Measurements from ENCODE around the gene BLVRB. TPM values are rescaled to one million over a fixed set of nuclear protein-coding genes. Genes with fewer than 3 reads are reported as not detected.
"Not testable (repeated sequence)": the region's sequence is repeated elsewhere in the genome, so short reads cannot be mapped to it uniquely, and the experiment has no call there.

The BLVRB gene
- total RNA-seq, 2 experiments from 2014 or later, result 15.1 to 16.5 TPM

DNA sequence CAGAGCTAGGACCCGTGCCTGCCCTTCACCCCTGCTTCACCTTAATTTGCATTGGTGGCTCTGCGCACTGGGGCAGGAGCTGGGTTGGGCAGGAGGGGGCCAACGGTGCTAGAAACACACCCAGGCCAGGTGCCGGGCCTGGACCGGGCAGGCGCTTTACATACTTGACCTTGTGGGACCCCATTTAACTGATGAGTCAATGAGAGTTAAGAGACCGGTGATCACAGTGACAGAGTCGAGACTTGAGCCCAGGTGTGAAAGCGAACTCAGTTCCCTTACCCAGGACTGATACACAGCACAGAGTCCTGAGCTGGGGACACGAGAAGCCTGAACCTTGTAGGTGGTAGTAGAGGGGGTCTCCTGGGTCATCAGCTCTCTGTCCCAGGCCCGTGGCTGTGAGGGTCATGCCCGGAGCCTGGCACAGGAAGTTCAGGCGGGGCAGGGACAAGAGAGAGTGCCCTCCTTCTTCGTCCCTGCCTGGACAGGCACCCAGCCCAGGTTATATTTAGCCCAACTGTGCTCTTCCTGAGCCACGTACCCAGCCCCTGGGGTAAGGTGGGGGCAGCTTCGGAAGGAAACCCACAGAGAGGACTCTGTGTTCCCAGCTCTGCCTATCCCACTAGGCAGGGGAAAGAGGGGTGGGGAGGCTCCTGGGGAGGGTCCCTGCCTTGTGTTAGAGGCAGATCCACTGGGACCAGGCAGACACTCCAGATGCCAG is 54.3 kb downstream of the BLVRB start:
- Mint-ChIP-seq H3K9me3 (ENCODE audit: insufficient read depth) (no peaks in the 10 kb centered on the region), H3K36me3 (ENCODE audit: low read depth) (no peaks in the 10 kb centered on the region), H3K27me3 (ENCODE audit: low read depth) (no peaks in the 10 kb centered on the region), H3K27ac (no peak overlapping the region), H3K4me3 (no peak overlapping the region), H3K4me1 (ENCODE audit: low read depth) (peaks cover 34% of the 10 kb centered on the region)
- DNase-seq (no peak), ATAC-seq (no peak)
- ChIA-PET CTCF (interaction anchor here (2.3 kb wide), 1 partner anchor 10 kb away, joined by 9 read pairs; no protein-coding TSS in a partner anchor), POLR2A (interaction anchor here (1.1 kb wide), 1 partner anchor 15 kb away, joined by 5 read pairs; the partner anchor contains the start of gene SERTAD1)

- Mint-ChIP-seq H3K36me3 (ENCODE audit: low read depth) (no peaks in the 10 kb centered on the region), H3K4me1 (ENCODE audit: low read depth) (peaks cover 27% of the 10 kb centered on the region), H3K27me3 (ENCODE audit: low read depth) (no peaks in the 10 kb centered on the region), H3K27ac (no peak overlapping the region), H3K4me3 (no peak overlapping the region), H3K9me3 (ENCODE audit: insufficient read depth) (no peaks in the 10 kb centered on the region)
- ChIA-PET CTCF (interaction anchor here (1.2 kb wide), 1 partner anchor 105 kb away, joined by 3 read pairs; no protein-coding TSS in a partner anchor), POLR2A (interaction anchor here (2.5 kb wide), 1 partner anchor 10 kb away, joined by 14 read pairs; no protein-coding TSS in a partner anchor)
- ATAC-seq (no peak), DNase-seq (no peak)
Observed at GRCh38 chr19:40410030-40410389, 55.5 kb downstream of the BLVRB start.

- H3K9me3 Mint-ChIP-seq (ENCODE audit: insufficient read depth); DNase-seq; ATAC-seq; H3K27ac Mint-ChIP-seq; H3K36me3 Mint-ChIP-seq (ENCODE audit: low read depth); H3K27me3 Mint-ChIP-seq (ENCODE audit: low read depth); H3K4me3 Mint-ChIP-seq: not testable (repeated sequence)
- POLR2A ChIA-PET, result interaction anchor here (0.7 to 2.5 kb wide), 2 partner anchors 12 to 34 kb away, joined by 3 to 14 read pairs; no protein-coding TSS in a partner anchor
- H3K4me1 Mint-ChIP-seq (ENCODE audit: low read depth), result peaks cover 26% of the 10 kb centered on the region
- CTCF ChIA-PET, result interaction anchor here (1.3 kb wide), 1 partner anchor 12 kb away, joined by 8 read pairs; no protein-coding TSS in a partner anchor
Observed at GRCh38 chr19:40408598-40408925, 57.0 kb downstream of the BLVRB start.

DNA sequence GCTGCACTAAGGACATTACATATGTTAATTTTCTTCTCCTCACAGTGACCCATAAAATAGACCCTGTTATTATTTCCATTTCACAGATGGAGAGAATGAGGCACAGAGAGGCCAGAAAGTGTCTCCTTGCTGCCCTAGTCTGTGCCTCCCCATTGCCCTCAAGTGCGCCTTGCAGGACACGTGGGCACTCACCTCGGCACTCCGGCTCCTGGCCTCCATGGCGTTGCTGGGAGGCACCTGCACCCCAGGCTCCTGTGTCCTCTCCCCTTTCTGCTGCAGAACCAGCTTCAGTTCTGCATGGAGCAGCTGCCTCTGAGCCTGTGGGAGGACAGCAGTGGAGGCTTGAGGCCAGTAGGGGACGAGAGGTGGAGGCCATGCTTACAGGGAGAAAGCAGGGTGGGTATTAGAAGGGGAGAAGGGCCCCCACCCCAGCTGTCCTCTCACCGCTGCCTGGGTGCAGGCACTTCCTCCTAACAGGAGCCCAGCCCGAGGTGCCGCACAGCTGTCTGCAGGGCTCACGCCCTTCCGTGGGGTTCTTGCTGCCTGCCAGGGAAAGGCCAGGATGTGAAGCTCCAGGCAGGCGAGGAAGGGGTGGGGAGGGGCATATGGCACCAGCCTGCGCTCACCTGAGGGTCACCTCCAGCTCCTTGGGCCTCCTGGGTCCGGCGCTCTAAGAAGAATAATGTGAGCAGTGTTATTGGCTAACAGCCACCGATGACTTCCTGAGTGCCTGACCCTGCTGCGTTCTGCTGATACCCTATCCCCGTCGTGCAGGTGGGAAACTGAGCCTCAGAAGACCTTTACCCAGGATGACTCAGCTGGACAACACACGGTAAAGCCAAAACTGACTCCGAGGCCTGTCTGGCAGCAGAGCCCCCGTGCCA is 57.6 kb downstream of the BLVRB start:
- H3K27me3 Mint-ChIP-seq (ENCODE audit: low read depth), result no peaks in the 10 kb centered on the region
- peaks cover 25% of the 10 kb centered on the region for H3K4me1 Mint-ChIP-seq (ENCODE audit: low read depth)
- no peak for ATAC-seq
- no peaks in the 10 kb centered on the region for H3K36me3 Mint-ChIP-seq (ENCODE audit: low read depth)
- no peak overlapping the region for H3K27ac Mint-ChIP-seq
- H3K9me3 Mint-ChIP-seq (ENCODE audit: insufficient read depth), result no peaks in the 10 kb centered on the region
- ChIA-PET POLR2A (interaction anchor here (0.7 to 2.5 kb wide), 2 partner anchors 12 to 35 kb away, joined by 3 to 14 read pairs; no protein-coding TSS in a partner anchor), CTCF (interaction anchor here (1.3 kb wide), 1 partner anchor 13 kb away, joined by 8 read pairs; no protein-coding TSS in a partner anchor)
- DNase-seq, result no peak
- H3K4me3 Mint-ChIP-seq, result no peak overlapping the region

DNA sequence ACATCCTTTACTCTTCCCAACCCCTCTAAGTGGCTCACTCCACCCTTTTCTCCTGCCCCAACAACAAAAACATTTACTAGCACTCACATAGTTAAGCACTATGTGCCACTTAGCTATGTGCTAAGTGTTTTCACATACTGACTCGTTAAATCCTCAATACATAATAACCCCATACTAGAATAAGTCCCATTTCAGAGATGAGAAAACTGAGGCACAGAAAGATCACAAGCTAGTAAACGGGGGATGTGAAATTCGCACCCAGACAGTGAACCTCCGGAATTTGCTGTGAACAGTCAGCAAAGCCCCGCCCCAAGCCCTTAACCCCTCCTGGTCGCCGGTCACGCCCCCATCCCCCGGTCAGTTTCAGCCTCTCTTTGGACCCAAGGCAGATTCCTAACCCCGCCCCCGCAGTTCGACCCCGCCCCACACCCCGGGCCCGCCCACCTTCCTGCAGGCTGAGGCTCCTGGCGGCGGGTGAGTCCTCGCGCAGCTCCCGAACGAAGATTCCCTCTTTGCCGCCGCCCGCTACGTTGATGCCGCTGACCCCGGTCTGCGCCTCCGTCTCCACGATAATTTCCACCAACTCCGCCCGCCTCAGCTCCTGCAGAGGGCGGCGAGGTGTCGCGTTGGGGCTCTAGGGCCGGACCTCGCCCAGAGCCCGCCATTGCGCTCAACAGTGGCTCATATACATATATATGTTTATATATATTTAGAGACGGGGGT is 62.1 kb downstream of the BLVRB start:
- peaks cover 32% of the 10 kb centered on the region for H3K4me1 Mint-ChIP-seq (ENCODE audit: low read depth)
- peak overlapping the region; percentile 72 for H3K27ac Mint-ChIP-seq
- DNase-seq (peak; percentile 89), ATAC-seq (peak; percentile 78)
- POLR2A ChIA-PET, result interaction anchor here (0.6 to 1.6 kb wide), 2 partner anchors 17 to 39 kb away, joined by 5 read pairs; no protein-coding TSS in a partner anchor
- no peaks in the 10 kb centered on the region for H3K36me3 Mint-ChIP-seq (ENCODE audit: low read depth)
- H3K27me3 Mint-ChIP-seq (ENCODE audit: low read depth), result peaks cover 12% of the 10 kb centered on the region
- CTCF ChIA-PET, result interaction anchor here (1.1 to 2.5 kb wide), 4 partner anchors 13 to 98 kb away, joined by 3 to 12 read pairs (median 8); partner anchors contain the start of gene SERTAD1
- H3K4me3 Mint-ChIP-seq, result peak overlapping the region; percentile 87
- H3K9me3 Mint-ChIP-seq (ENCODE audit: insufficient read depth), result no peaks in the 10 kb centered on the region

DNA sequence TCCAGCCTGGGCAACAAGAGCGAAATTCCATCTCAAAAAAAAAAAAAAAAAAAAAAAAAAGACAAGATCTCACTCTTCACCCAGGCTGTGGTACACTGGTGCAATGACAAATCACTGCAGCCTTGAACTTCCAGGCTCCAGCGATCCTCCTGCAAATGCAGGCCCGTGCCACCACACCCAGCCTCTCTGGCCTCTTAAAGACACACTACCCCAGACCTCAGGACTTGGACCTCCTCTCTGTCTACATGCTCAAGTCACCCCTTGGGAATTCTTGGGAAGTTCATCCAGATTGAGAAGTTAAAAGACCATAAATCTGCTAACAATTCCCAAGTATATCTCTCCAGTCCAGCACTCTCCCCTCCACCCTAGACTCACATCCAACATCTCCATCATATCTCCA is 65.0 kb downstream of the BLVRB start:
- ChIA-PET CTCF (interaction anchor here (1.5 kb wide), 1 partner anchor 64 kb away, joined by 4 read pairs; no protein-coding TSS in a partner anchor), POLR2A (no interaction called here)

GRCh38 chr19:40398417-40399131 is 67.0 kb downstream of the BLVRB start:
- DNase-seq (peak; percentile 71), ATAC-seq (peak; percentile 63)
- Mint-ChIP-seq H3K4me1 (ENCODE audit: low read depth) (peaks cover 17% of the 10 kb centered on the region), H3K36me3 (ENCODE audit: low read depth) (no peaks in the 10 kb centered on the region), H3K9me3 (ENCODE audit: insufficient read depth) (no peaks in the 10 kb centered on the region), H3K27ac (no peak overlapping the region), H3K4me3 (no peak overlapping the region), H3K27me3 (ENCODE audit: low read depth) (peaks cover 12% of the 10 kb centered on the region)
- ChIA-PET CTCF (no interaction called here), POLR2A (no interaction called here)

More for the DNA sequence above, 65.0 kb downstream of the BLVRB start:
- Mint-ChIP-seq H3K4me3 (no peak overlapping the region), H3K9me3 (ENCODE audit: insufficient read depth) (no peaks in the 10 kb centered on the region), H3K36me3 (ENCODE audit: low read depth) (no peaks in the 10 kb centered on the region), H3K27me3 (ENCODE audit: low read depth) (peaks cover 12% of the 10 kb centered on the region), H3K27ac (no peak overlapping the region), H3K4me1 (ENCODE audit: low read depth) (peaks cover 26% of the 10 kb centered on the region)
- no peak for ATAC-seq
- DNase-seq, result no peak

Other genes with a start within 250 kb of the BLVRB start
- not detected for gene TTC9B, start 247.4 kb downstream of the BLVRB start, total RNA-seq
- gene CCNP, start 239.1 kb downstream of the BLVRB start, total RNA-seq, result under 1 TPM; 0.39 to 0.68 TPM
- 100 to 1,000 TPM; 137 to 139 TPM for gene AKT2, start 180.4 kb downstream of the BLVRB start, total RNA-seq
- 10 to 100 TPM; 27.7 to 28.3 TPM for gene C19orf47, start 117.3 kb downstream of the BLVRB start, total RNA-seq
- 10 to 100 TPM; 65.1 to 70.0 TPM for gene PLD3, start 117.0 kb downstream of the BLVRB start, total RNA-seq
- gene HIPK4, start 75.6 kb downstream of the BLVRB start, total RNA-seq, result under 1 TPM in 1 of 2 experiments, not detected in 1; 0.10 TPM
- gene PRX, start 52.4 kb downstream of the BLVRB start, total RNA-seq, result 1 to 10 TPM in 1 of 2 experiments, under 1 TPM in 1; 0.84 to 1.1 TPM
- 10 to 100 TPM in 1 of 2 experiments, 1 to 10 TPM in 1; 9.3 to 10.1 TPM for gene SERTAD1, start 39.8 kb downstream of the BLVRB start, total RNA-seq
- gene SERTAD3, start 21.4 kb downstream of the BLVRB start, total RNA-seq, result 10 to 100 TPM; 10.0 to 11.9 TPM
- gene SPTBN4, start 1.3 kb upstream of the BLVRB start, total RNA-seq, result under 1 TPM in 1 of 2 experiments, not detected in 1; 0.47 TPM
- gene SHKBP1, start 111.1 kb upstream of the BLVRB start, total RNA-seq, result 100 to 1,000 TPM; 116 to 124 TPM
- 10 to 100 TPM; 54.3 to 54.7 TPM for gene LTBP4, start 135.6 kb upstream of the BLVRB start, total RNA-seq
- gene NUMBL, start 224.9 kb upstream of the BLVRB start, total RNA-seq, result 1 to 10 TPM; 5.1 to 6.0 TPM

Measured in activated CD8-positive, alpha-beta T cell treated with anti-CD3 and anti-CD28 coated beads, Interleukin-2, amount 10 ng/mL, durations not matched to agents 7 days and 5 days (primary cell).